ENCODE measurements around the gene MRPS7. TPM values are rescaled to one million over a fixed set of nuclear protein-coding genes. Genes with fewer than 3 reads are reported as not detected.
"Not testable (repeated sequence)": the region's sequence is repeated elsewhere in the genome, so short reads cannot be mapped to it uniquely, and the experiment has no call there.

MRPS7 gene
- total RNA-seq, 1 donor from 2014 or later = 43.3 TPM

DNA sequence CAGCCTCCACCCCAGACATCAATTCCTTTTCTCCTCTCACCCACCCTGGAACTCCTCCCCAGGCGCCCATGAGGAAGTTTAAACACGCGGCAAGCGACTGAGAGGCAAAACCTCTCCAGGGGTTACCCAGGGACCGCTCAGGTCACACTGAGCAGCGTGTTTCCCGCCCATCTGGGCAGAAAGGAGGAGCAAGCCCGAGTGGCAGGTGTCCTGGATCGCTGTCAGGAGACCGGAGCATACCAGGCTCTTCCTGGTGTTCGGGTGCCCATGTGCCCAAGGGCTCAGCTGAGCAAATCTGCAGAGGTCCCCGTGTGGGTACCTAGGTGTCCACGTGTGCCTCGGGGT, 27.1 kb downstream of the MRPS7 start:
- H3K27ac Mint-ChIP-seq = no peak overlapping the region
- peaks cover 8% of the 10 kb centered on the region for H3K4me1 Mint-ChIP-seq
- Histone ChIP-seq H4K20me1 (ENCODE audit: low read depth) (no peaks in the 10 kb centered on the region), H3K27me3 (peaks cover 22% of the 10 kb centered on the region), H3K9me3 (ENCODE audit: low read depth) (no peaks in the 10 kb centered on the region), H2AFZ (replicated peaks) (peak overlapping the region; percentile 84), H3K4me1 (peaks cover 3% of the 10 kb centered on the region), H3K27ac (no peak overlapping the region), H3K4me2 (peak overlapping the region; percentile 82), H3K79me2 (ENCODE audit: low read depth) (no peaks in the 10 kb centered on the region), H3K9ac (no peak overlapping the region), H3K36me3 (no peaks in the 10 kb centered on the region), H3F3A (ENCODE audit: low read depth) (peaks cover 4% of the 10 kb centered on the region), H3K4me3 (peak overlapping the region; percentile 71)
- H3K9me3 Mint-ChIP-seq = no peaks in the 10 kb centered on the region
- peaks cover 6% of the 10 kb centered on the region for H3K27me3 Mint-ChIP-seq (ENCODE audit: insufficient read depth, low read depth)
- H3K36me3 Mint-ChIP-seq = no peaks in the 10 kb centered on the region
- TF ChIP-seq EZH2phosphoT487 (IDR thresholded peaks at IDR 0.05) (no peak), EZH2 (IDR thresholded peaks at IDR 0.05) (no peak), CTCF (IDR thresholded peaks at IDR 0.05) (no peak)
- peak; percentile 65 for DNase-seq (ENCODE audit: low spot score)
- peak overlapping the region; percentile 93 for H3K4me3 Mint-ChIP-seq

- Mint-ChIP-seq H3K36me3 (no peaks in the 10 kb centered on the region), H3K4me3 (peak within 1 kb of the TSS; percentile 93), H3K27ac (peak within 1 kb of the TSS; percentile 34), H3K27me3 (ENCODE audit: insufficient read depth, low read depth) (peaks cover 6% of the 10 kb centered on the region), H3K9me3 (no peaks in the 10 kb centered on the region), H3K4me1 (peaks cover 8% of the 10 kb centered on the region)
- H3K4me3 ChIP-seq = peak within 1 kb of the TSS; percentile 71
- H3K4me2 ChIP-seq = peak within 1 kb of the TSS; percentile 82
- peak; percentile 99 for DNase-seq (ENCODE audit: low spot score)
- no peaks in the 10 kb centered on the region for H3K79me2 ChIP-seq (ENCODE audit: low read depth)
- H2AFZ ChIP-seq (replicated peaks) = peak within 1 kb of the TSS; percentile 84
- no peak within 1 kb of the TSS for H3K9ac ChIP-seq
- TF ChIP-seq CTCF (IDR thresholded peaks at IDR 0.05) (peak; percentile 58), EZH2 (IDR thresholded peaks at IDR 0.05) (peak; percentile 53), EZH2phosphoT487 (IDR thresholded peaks at IDR 0.05) (no peak)
- H3K27ac ChIP-seq = no peak within 1 kb of the TSS
- no peaks in the 10 kb centered on the region for H4K20me1 ChIP-seq (ENCODE audit: low read depth)
- H3K27me3 ChIP-seq = peaks cover 22% of the 10 kb centered on the region
- peaks cover 3% of the 10 kb centered on the region for H3K4me1 ChIP-seq
- peaks cover 4% of the 10 kb centered on the region for H3F3A ChIP-seq (ENCODE audit: low read depth)
- no peaks in the 10 kb centered on the region for H3K36me3 ChIP-seq
- no peaks in the 10 kb centered on the region for H3K9me3 ChIP-seq (ENCODE audit: low read depth)
Observed at GRCh38 chr17:75289115-75289831, 27.6 kb downstream of the MRPS7 start, which contains the start of gene SLC25A19. SLC25A19 (minus strand) TSS chr17:75289433; CDS start chr17:75286764, 2,669 bp downstream.

DNA sequence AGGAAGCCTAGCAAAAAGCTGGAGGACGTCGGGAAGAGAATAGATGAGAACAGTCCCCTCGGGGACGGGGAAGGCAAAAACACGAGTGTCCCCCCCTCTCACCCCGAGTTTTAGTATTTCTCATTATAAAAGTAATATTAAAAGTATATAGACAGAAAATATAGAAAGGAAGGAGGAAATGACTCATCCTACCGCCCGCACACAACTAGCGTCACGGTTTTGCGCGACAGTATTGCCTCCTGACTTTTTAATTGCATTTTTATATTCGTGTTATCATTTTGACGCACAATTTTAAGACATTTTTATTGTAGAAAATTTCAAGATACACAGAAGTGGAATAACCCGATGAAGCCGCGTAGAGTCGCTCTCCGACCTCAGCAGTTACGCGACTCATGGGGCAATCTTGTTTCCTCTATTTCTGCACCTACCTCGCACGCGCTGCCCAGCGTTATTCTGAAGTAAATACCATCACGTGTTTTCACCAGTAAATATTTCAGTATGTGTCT, 28.2 kb downstream of the MRPS7 start:
- Histone ChIP-seq H3K4me2 (peak overlapping the region; percentile 74), H3K4me1 (peaks cover 3% of the 10 kb centered on the region), H2AFZ (replicated peaks) (no peak overlapping the region), H4K20me1 (ENCODE audit: low read depth) (no peaks in the 10 kb centered on the region), H3K27ac (no peak overlapping the region), H3K79me2 (ENCODE audit: low read depth) (no peaks in the 10 kb centered on the region), H3F3A (ENCODE audit: low read depth) (peaks cover 4% of the 10 kb centered on the region), H3K27me3 (peaks cover 22% of the 10 kb centered on the region), H3K9me3 (ENCODE audit: low read depth) (no peaks in the 10 kb centered on the region), H3K36me3 (no peaks in the 10 kb centered on the region), H3K9ac (no peak overlapping the region), H3K4me3 (peak overlapping the region; percentile 43)
- no peak overlapping the region for H3K27ac Mint-ChIP-seq
- peaks cover 6% of the 10 kb centered on the region for H3K27me3 Mint-ChIP-seq (ENCODE audit: insufficient read depth, low read depth)
- no peaks in the 10 kb centered on the region for H3K36me3 Mint-ChIP-seq
- DNase-seq (ENCODE audit: low spot score) = no peak
- H3K4me3 Mint-ChIP-seq = peak overlapping the region; percentile 93
- no peaks in the 10 kb centered on the region for H3K9me3 Mint-ChIP-seq
- H3K4me1 Mint-ChIP-seq = peaks cover 8% of the 10 kb centered on the region
- TF ChIP-seq EZH2phosphoT487 (IDR thresholded peaks at IDR 0.05) = peak; percentile 42
- TF ChIP-seq CTCF (IDR thresholded peaks at IDR 0.05) = no peak

DNA sequence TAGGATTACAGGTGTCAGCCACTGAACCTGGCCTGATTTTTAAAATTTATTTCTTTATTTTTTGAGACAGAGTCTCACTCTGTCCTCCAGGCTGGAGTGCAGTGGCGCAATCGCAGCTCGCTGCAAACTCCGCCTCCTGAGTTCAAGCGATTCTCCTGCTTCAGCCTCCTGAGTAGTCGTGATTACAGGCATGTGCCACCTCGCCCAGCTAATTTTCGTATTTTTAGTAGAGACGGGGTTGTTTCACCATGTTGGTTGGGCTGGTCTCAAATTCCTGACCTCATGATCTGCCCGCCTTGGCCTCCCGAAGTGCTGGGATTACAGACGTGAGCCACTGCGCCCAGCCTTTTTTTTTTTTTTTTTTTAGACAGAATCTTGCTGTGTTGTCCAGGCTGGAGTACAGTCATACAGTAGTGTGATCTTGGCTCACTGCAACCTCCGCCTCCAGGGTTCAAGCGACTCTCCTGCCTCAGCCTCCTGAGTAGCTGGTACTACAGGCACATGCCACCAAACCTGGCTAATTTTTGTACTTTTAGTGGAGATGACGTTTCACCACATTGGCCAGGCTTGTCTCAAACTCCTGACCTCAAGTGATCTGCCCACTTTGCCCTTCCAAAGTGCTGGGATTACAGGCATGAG, 31.2 kb downstream of the MRPS7 start:
- H3K4me1 ChIP-seq; H3K36me3 ChIP-seq; H3K79me2 ChIP-seq (ENCODE audit: low read depth); H2AFZ ChIP-seq (replicated peaks); H3K4me3 Mint-ChIP-seq; H3K36me3 Mint-ChIP-seq; H3K27me3 Mint-ChIP-seq (ENCODE audit: insufficient read depth, low read depth); H3K4me2 ChIP-seq; H3K27ac ChIP-seq; H4K20me1 ChIP-seq (ENCODE audit: low read depth); H3K4me3 ChIP-seq; DNase-seq (ENCODE audit: low spot score); H3K27ac Mint-ChIP-seq; H3F3A ChIP-seq (ENCODE audit: low read depth); H3K9me3 Mint-ChIP-seq; H3K9me3 ChIP-seq (ENCODE audit: low read depth); H3K9ac ChIP-seq: not testable (repeated sequence)
- H3K27me3 ChIP-seq = peaks cover 22% of the 10 kb centered on the region
- H3K4me1 Mint-ChIP-seq = peaks cover 11% of the 10 kb centered on the region

Data from neural progenitor cell (in vitro differentiated cells).